Measurements from ENCODE around the gene NUP188.
"Not testable (repeated sequence)": the region's sequence is repeated elsewhere in the genome, so short reads cannot be mapped to it uniquely, and the experiment has no call there.

Gene NUP188

DNA sequence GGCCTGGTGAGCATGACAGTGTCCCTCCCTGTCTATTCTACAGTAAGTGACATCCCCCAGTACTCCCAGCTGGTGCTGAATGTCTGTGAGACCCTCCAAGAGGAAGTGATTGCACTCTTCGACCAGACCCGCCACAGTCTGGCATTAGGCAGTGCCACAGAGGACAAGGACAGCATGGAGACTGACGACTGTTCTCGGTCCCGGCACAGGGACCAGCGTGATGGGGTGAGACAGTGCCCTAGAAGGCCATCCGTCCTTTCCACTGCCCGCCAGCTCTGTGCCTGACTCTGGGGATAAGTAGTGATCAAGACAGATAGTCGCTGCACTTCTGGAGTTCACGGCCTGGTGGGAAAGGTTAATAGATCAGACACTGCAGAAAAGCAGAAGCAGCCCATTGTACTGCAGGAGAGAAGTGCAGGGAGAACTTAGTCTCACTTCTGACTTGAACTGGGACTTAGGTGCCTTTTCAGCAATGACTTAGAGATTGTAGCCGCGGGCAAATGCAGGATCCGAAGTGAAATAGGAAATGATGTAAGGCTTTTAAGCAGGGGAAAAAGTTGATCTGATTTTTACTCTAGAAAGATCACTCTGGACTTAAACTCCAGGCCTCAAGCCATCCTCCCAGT lies 52.2 kb downstream of the NUP188 start:
- H3K27me3 ChIP-seq (replicated peaks; ENCODE audit: control insufficient read depth, insufficient read depth, low read length): no peaks in the 10 kb centered on the region
- no peak for DNase-seq (ENCODE audit: low read depth)
- H3K36me3 ChIP-seq (ENCODE audit: control insufficient read depth, insufficient read depth, low read length, severe bottlenecking): peaks cover 82% of the 10 kb centered on the region
- H3K4me3 ChIP-seq (ENCODE audit: low read length): no peak overlapping the region
- H3K4me1 ChIP-seq (ENCODE audit: control insufficient read depth, insufficient read depth, low read length): no peaks in the 10 kb centered on the region
- no peaks in the 10 kb centered on the region for H3K9me3 ChIP-seq (ENCODE audit: control insufficient read depth, low read length)
- no peak overlapping the region for H3K9ac ChIP-seq (ENCODE audit: low read length)

GRCh38 chr9:129001504-129002325 lies 54.2 kb downstream of the NUP188 start:
- no peaks in the 10 kb centered on the region for H3K4me1 ChIP-seq (ENCODE audit: control insufficient read depth, insufficient read depth, low read length)
- DNase-seq (ENCODE audit: low read depth): no peak
- H3K9me3 ChIP-seq (ENCODE audit: control insufficient read depth, low read length): no peaks in the 10 kb centered on the region
- no peak overlapping the region for H3K4me3 ChIP-seq (ENCODE audit: low read length)
- peaks cover 82% of the 10 kb centered on the region for H3K36me3 ChIP-seq (ENCODE audit: control insufficient read depth, insufficient read depth, low read length, severe bottlenecking)
- no peak overlapping the region for H3K9ac ChIP-seq (ENCODE audit: low read length)
- H3K27me3 ChIP-seq (replicated peaks; ENCODE audit: control insufficient read depth, insufficient read depth, low read length): no peaks in the 10 kb centered on the region

DNA sequence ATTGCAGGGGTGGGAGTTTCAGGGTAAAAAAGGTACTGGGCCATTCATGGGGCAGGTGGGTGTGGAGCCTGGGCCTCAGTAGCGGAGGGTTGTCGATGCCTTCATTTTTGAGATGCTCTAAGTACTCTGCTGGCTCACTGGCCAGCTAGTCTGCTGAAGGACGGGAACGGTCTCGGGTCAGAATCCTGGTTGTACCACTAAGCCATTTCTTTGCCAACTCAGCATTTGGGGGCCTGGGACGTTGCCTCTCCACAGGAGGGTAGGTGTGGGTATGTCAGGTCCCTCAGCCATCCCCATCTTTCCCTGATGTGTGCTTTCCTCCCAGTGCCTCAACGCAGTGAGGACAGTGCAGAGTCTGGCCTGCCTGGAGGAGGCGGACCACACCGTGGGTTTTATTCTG lies 55.5 kb downstream of the NUP188 start:
- H3K4me3 ChIP-seq (ENCODE audit: low read length): no peak overlapping the region
- no peak overlapping the region for H3K9ac ChIP-seq (ENCODE audit: low read length)
- DNase-seq (ENCODE audit: low read depth): no peak
- peaks cover 9% of the 10 kb centered on the region for H3K4me1 ChIP-seq (ENCODE audit: control insufficient read depth, insufficient read depth, low read length)
- H3K36me3 ChIP-seq (ENCODE audit: control insufficient read depth, insufficient read depth, low read length, severe bottlenecking): peaks cover 75% of the 10 kb centered on the region
- no peaks in the 10 kb centered on the region for H3K27me3 ChIP-seq (replicated peaks; ENCODE audit: control insufficient read depth, insufficient read depth, low read length)
- no peaks in the 10 kb centered on the region for H3K9me3 ChIP-seq (ENCODE audit: control insufficient read depth, low read length)

GRCh38 chr9:129004173-129004572 lies 56.7 kb downstream of the NUP188 start:
- not testable (repeated sequence) for DNase-seq (ENCODE audit: low read depth); H3K4me3 ChIP-seq (ENCODE audit: low read length); H3K27me3 ChIP-seq (replicated peaks; ENCODE audit: control insufficient read depth, insufficient read depth, low read length); H3K4me1 ChIP-seq (ENCODE audit: control insufficient read depth, insufficient read depth, low read length); H3K9me3 ChIP-seq (ENCODE audit: control insufficient read depth, low read length); H3K9ac ChIP-seq (ENCODE audit: low read length)
- peaks cover 70% of the 10 kb centered on the region for H3K36me3 ChIP-seq (ENCODE audit: control insufficient read depth, insufficient read depth, low read length, severe bottlenecking)

- Histone ChIP-seq H3K4me3 (ENCODE audit: low read length) (no peak overlapping the region), H3K27me3 (replicated peaks; ENCODE audit: control insufficient read depth, insufficient read depth, low read length) (no peaks in the 10 kb centered on the region), H3K36me3 (ENCODE audit: control insufficient read depth, insufficient read depth, low read length, severe bottlenecking) (peaks cover 58% of the 10 kb centered on the region), H3K9ac (ENCODE audit: low read length) (no peak overlapping the region), H3K4me1 (ENCODE audit: control insufficient read depth, insufficient read depth, low read length) (peaks cover 9% of the 10 kb centered on the region), H3K9me3 (ENCODE audit: control insufficient read depth, low read length) (no peaks in the 10 kb centered on the region)
- no peak for DNase-seq (ENCODE audit: low read depth)
Observed at GRCh38 chr9:129005336-129005997, 58.0 kb downstream of the NUP188 start.

GRCh38 chr9:129006328-129007034 lies 59.0 kb downstream of the NUP188 start:
- peaks cover 53% of the 10 kb centered on the region for H3K36me3 ChIP-seq (ENCODE audit: control insufficient read depth, insufficient read depth, low read length, severe bottlenecking)
- no peak overlapping the region for H3K9ac ChIP-seq (ENCODE audit: low read length)
- DNase-seq (ENCODE audit: low read depth): peak; percentile 91
- peaks cover 9% of the 10 kb centered on the region for H3K4me1 ChIP-seq (ENCODE audit: control insufficient read depth, insufficient read depth, low read length)
- H3K27me3 ChIP-seq (replicated peaks; ENCODE audit: control insufficient read depth, insufficient read depth, low read length): no peaks in the 10 kb centered on the region
- no peaks in the 10 kb centered on the region for H3K9me3 ChIP-seq (ENCODE audit: control insufficient read depth, low read length)
- H3K4me3 ChIP-seq (ENCODE audit: low read length): no peak overlapping the region

GRCh38 chr9:129007035-129007765 lies 59.7 kb downstream of the NUP188 start:
- no peaks in the 10 kb centered on the region for H3K27me3 ChIP-seq (replicated peaks; ENCODE audit: control insufficient read depth, insufficient read depth, low read length)
- H3K4me3 ChIP-seq (ENCODE audit: low read length): no peak overlapping the region
- peaks cover 46% of the 10 kb centered on the region for H3K36me3 ChIP-seq (ENCODE audit: control insufficient read depth, insufficient read depth, low read length, severe bottlenecking)
- no peak for DNase-seq (ENCODE audit: low read depth)
- H3K4me1 ChIP-seq (ENCODE audit: control insufficient read depth, insufficient read depth, low read length): peaks cover 9% of the 10 kb centered on the region
- no peaks in the 10 kb centered on the region for H3K9me3 ChIP-seq (ENCODE audit: control insufficient read depth, low read length)
- peak overlapping the region; percentile 41 for H3K9ac ChIP-seq (ENCODE audit: low read length)

- Histone ChIP-seq H3K4me1 (ENCODE audit: control insufficient read depth, insufficient read depth, low read length) (peaks cover 9% of the 10 kb centered on the region), H3K4me3 (ENCODE audit: low read length) (no peak overlapping the region), H3K9me3 (ENCODE audit: control insufficient read depth, low read length) (no peaks in the 10 kb centered on the region), H3K36me3 (ENCODE audit: control insufficient read depth, insufficient read depth, low read length, severe bottlenecking) (peaks cover 39% of the 10 kb centered on the region), H3K9ac (ENCODE audit: low read length) (peak overlapping the region; percentile 41), H3K27me3 (replicated peaks; ENCODE audit: control insufficient read depth, insufficient read depth, low read length) (no peaks in the 10 kb centered on the region)
- no peak for DNase-seq (ENCODE audit: low read depth)
Observed at GRCh38 chr9:129007766-129008468, 60.4 kb downstream of the NUP188 start.

DNA sequence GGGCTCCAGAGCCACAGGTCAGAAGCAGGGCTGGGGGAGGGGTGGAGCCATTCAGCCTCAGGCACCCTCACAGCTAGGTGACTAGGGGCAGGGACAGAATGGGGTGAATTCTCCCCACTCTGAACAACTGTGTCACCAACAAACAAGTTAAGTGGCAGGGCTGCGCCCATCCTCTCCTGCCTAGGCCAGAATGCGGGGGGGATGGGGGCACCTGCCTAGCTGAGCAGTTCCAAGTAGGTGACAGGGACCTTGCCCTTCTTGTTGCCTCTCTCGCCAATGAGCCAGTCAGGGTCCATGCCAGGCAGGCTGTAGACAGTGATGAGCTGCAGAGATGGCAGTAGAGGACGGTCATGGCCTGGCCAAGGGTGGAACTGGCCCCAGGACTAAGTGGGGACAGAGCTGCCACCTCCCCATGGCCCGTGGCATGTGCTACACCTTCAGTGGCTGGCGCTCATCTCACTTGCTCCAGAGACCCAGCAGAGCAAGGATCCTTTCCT lies 61.0 kb downstream of the NUP188 start:
- H3K4me3 ChIP-seq (ENCODE audit: low read length): no peak overlapping the region
- H3K9me3 ChIP-seq (ENCODE audit: control insufficient read depth, low read length): no peaks in the 10 kb centered on the region
- DNase-seq (ENCODE audit: low read depth): no peak
- H3K27me3 ChIP-seq (replicated peaks; ENCODE audit: control insufficient read depth, insufficient read depth, low read length): no peaks in the 10 kb centered on the region
- peaks cover 35% of the 10 kb centered on the region for H3K36me3 ChIP-seq (ENCODE audit: control insufficient read depth, insufficient read depth, low read length, severe bottlenecking)
- H3K9ac ChIP-seq (ENCODE audit: low read length): no peak overlapping the region
- peaks cover 9% of the 10 kb centered on the region for H3K4me1 ChIP-seq (ENCODE audit: control insufficient read depth, insufficient read depth, low read length)

- Histone ChIP-seq H3K4me1 (ENCODE audit: control insufficient read depth, insufficient read depth, low read length) (peaks cover 9% of the 10 kb centered on the region), H3K9me3 (ENCODE audit: control insufficient read depth, low read length) (no peaks in the 10 kb centered on the region), H3K27me3 (replicated peaks; ENCODE audit: control insufficient read depth, insufficient read depth, low read length) (no peaks in the 10 kb centered on the region), H3K4me3 (ENCODE audit: low read length) (no peak overlapping the region), H3K9ac (ENCODE audit: low read length) (no peak overlapping the region), H3K36me3 (ENCODE audit: control insufficient read depth, insufficient read depth, low read length, severe bottlenecking) (peaks cover 36% of the 10 kb centered on the region)
- no peak for DNase-seq (ENCODE audit: low read depth)
Observed at GRCh38 chr9:129008986-129009583, 61.6 kb downstream of the NUP188 start.
